ENCODE results near the gene RHOT2. TPM values are rescaled to one million over a fixed set of nuclear protein-coding genes. Genes with fewer than 3 reads are reported as not detected.

RHOT2 gene
- polyA plus RNA-seq, 12 donors, result 38.6 to 95.9 (median 45.4) TPM; not detected in 1

DNA sequence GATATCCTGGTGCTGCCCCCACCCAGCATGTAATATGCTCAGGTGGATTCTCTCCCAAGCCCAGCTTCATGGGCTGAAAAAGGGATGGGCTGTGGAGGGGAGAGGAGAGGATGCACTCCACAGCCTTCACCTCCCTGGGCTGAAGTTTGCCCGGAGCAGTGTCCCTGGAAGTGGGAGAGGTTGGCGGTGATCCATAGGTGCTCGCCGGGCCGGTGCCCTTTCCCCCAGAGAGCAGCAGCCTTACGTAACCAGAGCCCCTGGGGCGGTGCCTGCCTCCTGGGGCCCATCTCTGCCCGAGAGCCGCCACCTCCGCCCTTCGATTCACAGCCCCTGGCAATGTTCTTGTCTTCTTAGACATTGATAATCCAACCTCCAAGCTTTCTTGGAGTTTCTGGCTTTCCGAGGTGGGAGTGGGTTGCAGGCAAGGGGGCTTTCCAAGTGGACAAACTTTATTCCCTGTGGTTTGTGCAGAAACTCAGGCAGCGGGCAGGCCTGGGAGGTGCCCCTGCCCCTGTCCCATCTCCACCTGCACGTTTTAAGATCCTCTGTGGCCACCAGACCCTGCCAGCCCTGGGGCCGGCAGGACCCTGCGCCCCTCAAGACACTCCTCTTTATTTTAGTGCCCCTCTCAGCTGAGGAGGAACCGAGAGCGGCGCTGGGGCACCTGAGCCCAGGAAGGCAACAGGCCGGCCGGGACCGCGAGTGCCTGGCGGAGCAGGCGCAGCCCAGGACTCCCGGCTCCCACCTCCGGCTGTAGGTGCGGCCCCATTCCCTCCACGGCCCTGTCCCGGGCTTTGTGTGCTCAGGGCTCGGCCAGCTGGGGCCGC lies 21.9 kb upstream of the RHOT2 start:
- DNase-seq, result no peak

DNA sequence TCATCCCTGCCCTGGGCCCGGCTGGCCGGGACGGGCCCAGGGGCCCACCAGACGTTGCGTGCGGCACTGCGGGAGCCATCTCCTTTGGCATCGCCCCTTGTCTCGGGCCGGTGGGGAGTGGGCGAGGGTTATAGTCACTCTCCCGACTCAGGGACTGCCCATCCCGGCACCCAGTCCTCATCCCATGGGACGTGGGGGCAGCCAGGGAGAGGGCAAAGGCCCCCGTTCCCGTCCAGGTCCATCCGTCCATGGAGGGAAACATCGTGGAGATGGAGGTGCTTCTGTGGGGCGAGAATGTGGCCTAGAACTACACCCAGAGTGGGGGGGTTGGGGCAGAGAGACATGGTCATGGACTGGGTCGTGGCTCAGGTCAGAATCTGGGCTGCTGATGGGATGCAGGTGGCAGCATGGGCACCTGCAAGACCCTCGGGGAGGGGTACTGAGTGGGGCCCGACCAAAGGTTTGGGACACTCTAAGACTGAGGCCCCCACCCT lies 21.2 kb upstream of the RHOT2 start:
- no peak for DNase-seq

DNA sequence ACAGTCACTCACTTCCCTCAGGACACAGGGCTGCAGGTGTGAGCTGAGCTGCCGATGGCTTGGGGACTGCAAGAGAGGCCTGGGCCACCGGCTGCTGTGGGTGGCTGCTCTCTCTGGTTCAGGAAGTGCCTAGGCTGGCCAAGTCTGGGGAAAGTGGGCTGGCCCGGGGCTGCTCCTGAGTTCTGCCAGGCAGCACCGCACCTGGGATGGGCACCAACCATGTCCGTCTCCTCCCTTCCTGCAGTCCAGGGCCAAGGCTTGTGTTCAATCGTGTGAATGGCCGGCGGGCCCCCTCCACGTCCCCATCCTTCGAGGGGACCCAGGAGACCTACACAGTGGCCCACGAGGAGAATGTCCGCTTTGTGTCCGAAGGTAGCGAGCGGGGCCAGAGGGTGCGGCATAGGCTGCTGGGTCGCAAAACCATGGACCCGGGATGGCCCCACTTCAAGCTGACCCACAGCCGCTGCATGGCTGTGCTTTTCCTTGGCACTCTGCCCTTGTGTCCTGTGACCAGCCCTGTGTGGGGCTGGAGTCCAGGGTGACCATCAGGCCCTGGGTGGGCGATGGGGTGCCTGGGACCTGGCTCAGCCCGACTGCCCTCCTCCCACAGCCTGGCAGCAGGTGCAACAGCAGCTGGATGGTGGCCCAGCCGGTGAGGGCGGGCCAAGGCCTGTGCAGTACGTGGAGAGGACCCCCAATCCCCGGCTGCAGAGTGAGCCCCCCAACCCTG lies 20.6 kb upstream of the RHOT2 start:
- no peak for DNase-seq

DNA sequence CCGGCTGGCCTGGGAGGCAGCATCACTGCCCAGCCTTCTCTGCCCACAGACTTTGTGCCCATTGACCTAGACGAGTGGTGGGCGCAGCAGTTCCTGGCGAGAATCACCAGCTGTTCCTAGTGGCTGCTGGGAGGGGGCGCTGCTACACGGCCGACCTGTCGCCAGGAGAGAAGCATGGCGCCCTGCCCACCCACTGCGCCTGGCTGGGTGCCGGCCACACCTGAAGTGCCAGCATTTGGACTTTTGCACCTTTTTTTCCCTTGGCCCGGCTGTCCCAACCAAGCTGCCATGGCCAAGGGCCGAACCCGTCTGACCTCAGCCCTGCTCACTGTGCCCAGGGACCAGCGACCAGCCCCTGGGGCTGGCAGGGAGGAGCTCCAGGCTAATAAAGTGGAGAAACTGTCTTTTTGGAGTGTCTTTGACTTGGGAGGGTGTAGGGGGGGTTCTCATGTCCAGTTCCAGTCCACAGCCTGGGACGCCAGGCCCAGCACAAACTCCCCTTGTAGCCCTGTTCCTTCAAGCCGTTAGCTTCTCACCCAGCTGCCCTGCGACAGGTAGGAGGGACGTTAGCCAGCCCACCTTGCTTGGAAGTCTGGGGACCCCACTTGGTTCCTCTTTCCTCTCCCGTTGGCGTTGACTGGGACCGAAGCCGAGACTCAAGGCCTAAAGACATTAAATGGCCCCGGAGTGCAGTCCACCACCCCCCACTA lies 19.7 kb upstream of the RHOT2 start:
- DNase-seq, result no peak

DNA sequence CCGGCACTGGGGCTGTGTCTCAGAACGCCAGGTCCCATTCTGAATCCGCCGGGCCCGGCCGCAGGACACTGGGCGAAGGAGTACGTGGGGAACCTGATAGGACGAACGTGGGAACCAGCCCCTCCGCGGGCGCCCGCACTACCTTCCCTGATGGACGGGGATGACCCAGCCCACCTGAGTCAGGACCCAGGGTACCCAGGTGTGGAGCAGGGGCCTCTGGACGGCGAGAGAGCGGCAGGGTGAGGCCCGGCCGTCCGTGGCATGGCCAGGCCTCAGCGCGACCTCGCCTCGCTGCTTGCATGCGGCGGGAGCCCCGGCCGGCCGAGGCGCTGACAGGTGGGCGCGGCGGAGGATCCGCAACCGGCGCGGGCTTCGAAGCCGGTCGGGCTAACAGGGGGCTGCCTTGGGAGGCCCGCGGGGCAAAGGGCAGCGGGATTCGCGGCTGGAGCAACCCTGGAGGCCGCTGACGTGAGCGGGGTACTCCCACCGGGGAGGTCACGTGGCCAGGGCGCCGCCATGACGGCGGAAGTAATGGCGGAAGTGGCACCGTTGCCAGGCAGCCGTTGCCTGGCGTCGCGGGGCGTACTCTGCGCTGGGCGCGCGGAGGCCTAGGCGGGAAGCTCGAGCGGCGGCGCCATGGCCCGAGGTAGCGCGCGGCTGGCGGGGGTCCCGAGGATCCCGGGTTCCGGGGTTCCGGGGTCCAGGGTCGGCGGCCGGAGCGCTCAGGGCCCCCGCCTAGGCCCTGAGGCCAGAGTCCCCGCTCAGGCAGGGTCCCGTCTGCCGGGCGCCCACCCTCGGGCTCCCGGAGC lies 18.9 kb upstream of the RHOT2 start, which contains the start of gene WDR90:
WDR90 (plus strand) TSS at position 585 of the 809 bp plus-strand sequence; CDS start at position 637, 52 bp downstream.
- DNase-seq, result peak; percentile 91

DNA sequence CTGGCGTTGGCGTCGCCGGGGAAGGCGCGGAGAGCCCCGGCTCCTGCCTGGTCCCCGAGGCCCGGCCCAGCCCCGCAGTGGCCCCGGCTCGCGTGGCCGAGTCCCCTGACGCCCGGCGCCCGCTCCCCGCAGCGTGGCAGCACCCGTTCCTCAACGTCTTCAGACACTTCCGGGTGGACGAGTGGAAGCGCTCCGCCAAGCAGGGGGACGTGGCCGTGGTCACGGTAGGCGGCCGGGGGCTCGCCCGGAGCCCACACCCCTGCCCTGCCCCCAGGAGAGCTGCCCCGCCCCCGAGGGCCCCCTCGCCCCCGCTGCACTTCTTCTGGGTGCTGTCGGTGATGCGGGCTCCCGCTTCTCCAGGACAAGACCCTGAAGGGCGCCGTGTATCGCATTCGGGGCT lies 18.3 kb upstream of the RHOT2 start:
- no peak for DNase-seq

DNA sequence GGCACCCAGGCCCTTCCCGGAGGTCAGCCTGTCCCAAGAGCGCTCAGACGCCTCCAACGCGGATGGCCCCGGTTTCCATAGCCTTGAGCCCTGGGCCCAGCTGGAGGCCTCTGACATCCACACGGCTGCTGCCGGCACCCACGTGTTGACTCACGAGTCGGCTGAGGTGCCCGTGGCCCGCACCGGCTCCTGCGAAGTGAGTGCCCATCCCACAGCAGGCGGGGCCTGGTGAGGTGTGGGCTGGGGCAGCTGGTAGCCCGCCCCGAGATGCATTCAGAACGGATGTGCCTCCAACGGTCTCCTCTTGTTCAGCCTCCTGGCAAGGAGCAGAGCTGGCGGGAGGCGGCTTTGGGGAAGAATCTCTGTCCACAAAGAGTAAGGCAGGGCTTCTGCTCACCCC lies 16.1 kb upstream of the RHOT2 start:
- no peak for DNase-seq

DNA sequence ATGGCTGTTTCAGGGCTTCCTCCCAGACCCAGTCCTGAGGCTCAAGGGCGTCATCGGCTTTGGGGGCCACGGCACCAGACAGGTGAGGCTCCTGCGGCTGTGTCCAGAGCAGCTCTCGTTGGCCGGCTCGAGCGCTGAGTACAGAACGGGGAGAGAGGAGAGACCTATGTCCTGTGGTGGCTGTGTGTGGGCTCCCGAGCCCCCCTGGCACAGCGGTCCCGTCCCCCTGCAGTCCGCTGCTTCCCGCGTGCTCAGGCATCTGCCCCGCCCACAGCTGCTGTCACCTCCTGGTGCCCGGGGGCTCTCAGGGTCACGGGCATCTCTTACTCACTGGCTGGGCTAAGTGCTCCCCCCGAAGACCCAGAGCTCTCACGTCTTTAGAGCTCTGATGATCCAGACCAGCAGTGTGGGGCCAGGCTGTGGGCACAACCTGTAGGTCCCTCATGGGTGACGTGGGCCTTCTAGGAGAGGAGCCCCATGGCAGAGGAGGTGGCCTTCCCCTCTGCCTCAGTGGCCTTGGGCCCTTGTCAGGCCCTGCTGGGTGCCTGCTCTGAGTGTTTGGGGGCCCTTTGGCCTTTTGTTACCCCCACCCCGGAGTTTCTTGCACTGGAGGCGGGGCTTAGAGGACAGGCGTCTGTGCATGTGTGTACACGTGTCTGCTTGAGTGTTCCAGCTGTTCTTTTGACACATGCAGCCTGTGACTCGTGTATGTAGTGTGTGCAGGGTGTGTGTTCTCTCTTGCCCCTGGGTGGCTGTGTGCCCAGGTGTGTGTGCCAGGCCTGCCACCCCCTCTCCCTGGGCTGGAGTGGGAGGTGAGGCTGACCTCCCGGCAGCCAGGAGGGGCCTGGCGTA lies 15.3 kb upstream of the RHOT2 start:
- DNase-seq, result no peak

DNA sequence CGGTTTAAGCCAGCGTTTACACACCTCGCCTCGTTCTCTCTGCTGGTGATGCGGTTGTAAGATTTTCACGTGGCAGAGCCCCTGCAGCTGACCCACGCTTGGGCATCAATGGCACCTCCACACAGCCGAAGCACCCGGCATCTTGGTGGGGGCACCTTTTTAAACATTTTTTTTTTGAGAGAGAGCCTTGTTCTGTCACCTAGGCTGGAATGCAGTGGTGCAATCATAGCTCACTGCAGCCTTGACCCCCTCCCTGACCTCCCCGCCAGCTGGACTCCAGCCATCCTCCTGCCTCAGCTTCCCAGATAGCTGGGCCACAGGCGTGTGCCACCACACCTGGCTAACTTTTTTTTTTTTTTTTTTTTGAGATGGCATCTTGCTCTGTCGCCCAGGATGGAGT lies 13.9 kb upstream of the RHOT2 start:
- no peak for DNase-seq

DNA sequence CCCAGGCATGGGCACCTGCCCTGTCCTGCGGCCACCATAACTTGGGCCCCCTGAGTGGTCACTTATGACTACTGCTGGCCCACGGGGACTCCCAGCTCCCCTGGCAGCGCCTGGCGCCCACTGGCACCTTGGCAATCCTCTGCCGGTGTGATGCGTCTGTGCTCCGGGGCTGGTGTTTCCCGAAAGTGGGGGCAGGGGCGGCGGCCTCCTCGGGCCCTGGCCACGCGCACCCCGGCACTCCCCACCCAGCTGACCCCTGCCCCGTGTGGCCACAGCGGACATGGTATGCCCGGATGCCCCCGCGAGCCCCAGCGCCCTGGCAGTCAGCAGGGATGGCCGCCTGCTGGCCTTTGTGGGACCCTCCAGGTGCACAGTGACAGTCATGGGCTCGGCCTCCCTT lies 10.4 kb upstream of the RHOT2 start:
- no peak for DNase-seq

DNA sequence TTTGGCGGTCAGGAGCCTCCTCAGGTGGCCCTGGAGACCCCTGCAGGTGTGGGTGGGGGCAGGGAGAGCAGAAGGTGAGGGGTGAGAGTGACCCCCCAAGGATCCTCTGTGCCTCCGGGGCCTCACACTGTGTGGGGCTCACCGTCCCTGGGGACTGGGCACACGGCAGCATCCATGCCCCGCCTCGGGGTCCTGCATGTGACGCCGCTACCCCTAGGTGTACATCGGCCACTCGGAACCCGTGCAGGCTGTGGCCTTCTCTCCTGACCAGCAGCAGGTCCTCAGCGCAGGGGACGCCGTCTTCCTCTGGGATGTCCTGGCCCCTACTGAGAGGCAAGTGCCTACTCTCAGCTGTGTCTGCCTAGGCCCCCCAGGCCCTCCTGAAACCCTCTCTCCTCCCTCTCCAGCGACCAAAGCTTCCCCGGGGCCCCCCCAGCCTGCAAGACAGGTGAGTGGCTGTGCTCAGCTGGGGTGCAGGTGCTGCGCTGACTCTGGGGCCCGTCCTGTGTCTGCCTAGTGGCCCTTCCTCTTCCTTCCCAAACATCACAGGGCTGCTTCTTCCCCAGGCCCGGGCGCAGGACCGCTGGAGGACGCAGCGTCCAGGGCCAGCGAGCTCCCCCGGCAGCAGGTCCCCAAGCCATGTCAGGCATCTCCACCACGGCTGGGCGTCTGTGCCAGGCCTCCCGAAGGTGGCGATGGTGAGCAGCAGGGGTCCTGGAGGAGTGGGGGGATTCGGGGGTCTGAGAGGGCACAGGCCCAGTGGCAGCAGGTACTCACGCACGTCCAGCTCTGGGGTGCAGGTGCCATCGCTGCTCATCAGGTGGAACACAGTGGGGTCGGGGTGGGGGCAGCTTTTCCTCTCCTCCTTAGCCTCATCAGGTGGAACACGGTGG lies 9.0 kb upstream of the RHOT2 start:
- DNase-seq, result no peak

DNA sequence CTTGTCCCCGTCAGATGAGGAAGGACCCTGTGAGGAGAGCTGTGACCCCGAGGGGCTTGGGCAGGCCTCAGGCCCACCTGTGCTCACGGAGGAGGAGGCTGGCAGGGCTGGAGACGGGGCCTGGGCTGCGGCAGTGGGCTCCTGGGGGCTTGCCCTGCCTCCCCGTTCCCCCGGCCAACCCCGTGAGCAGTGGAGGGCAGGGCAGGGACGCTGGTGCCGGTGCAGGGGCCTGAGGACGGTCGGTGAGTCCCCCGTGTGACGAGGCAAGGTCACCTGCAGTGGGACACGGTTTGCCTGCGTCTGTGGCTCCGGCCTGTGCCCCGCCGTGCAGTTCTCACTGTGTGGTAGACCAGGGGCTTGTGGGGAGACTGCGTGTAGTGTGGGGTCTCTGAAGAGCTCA lies 8.3 kb upstream of the RHOT2 start:
- no peak for DNase-seq

DNA sequence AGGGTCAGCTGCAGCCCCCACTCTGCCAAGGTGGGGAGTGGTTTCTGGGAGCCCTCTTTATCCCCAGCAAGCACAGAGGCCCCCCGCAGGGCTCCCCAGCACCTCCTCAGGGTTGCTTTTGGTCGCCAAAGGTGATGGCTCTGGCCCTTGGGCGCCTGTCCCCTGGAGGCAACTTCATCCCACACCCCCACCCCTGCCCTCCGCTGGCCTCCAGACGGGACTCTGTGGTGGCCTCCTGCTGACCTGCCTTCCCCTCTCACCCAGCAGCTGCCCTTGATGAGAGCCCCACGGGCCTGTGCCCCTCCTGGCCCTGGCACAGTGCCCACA lies 7.8 kb upstream of the RHOT2 start:
- no peak for DNase-seq

DNA sequence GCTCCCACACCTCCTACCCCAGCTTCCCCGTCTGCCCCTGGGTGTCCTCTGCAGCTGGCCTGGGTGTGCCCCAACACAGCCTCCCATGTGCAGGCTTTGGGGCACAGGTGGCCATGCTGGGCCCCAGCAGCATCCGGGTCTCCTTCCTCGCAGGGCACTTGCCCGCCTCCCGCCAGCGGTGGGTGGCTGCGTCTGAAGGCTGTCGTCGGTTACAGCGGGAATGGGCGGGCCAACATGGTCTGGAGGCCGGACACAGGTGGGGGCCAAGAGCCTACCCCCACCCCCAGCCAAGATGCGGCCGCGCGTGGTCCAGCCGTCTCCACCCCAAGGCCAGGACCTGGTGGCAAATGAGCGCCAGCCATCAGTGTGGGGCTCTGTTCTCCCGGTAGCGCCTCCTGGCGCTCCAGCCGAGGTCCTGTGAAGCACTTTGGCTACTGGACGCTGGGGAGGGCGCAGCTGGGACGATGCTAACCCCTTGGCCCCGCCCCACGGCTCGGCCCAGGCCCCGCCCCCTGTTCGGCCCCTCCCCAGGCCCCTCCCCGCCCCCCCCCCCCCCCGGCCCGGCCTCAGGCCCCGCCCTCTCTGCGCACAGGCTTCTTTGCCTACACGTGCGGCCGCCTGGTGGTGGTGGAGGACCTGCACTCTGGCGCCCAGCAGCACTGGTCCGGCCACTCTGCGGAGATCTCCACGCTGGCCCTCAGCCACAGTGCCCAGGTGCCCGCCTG lies 7.3 kb upstream of the RHOT2 start:
- peak; percentile 66 for DNase-seq

DNA sequence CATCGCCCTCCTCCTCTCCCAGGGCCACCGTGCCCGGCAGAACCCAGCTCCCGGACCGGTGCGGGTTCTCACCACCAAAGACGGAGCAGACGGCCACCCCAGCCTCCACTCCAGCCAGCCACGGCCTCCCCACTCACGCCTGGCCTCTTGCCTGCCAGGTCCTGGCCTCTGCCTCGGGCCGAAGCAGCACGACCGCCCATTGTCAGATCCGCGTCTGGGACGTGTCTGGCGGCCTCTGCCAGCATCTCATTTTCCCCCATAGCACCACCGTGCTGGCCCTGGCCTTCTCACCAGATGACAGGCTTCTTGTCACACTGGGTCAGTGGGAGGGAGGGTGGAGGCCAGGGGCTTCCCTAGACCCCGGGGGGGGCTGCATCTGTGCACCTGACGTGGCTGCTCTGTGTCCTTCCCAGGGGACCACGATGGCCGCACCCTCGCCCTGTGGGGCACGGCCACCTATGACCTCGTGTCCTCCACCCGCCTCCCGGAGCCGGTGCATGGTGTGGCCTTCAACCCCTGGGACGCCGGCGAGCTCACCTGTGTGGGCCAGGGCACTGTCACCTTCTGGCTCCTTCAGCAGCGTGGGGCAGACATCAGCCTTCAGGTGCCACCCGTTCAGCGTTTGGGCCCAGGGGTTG lies 6.6 kb upstream of the RHOT2 start:
- DNase-seq, result no peak

DNA sequence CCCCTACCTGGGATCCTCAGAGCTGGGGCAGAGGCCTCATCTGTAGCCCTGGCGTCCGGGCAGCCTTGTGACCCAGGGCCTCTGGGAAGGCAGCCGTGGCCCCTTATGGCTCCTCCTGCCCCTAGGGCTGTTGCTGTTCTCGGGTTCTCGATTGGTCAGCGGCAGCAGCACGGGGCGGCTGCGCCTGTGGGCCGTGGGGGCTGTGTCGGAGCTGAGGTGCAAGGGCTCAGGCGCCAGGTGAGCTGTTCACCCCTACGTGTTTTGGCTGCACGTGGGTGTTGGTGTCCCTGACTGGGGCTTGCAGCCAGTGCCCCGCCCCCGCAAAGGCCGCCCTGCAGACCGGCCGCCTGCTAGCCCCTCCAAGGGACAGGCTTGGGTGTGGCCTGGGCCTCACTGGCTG lies 5.8 kb upstream of the RHOT2 start:
- DNase-seq, result no peak

DNA sequence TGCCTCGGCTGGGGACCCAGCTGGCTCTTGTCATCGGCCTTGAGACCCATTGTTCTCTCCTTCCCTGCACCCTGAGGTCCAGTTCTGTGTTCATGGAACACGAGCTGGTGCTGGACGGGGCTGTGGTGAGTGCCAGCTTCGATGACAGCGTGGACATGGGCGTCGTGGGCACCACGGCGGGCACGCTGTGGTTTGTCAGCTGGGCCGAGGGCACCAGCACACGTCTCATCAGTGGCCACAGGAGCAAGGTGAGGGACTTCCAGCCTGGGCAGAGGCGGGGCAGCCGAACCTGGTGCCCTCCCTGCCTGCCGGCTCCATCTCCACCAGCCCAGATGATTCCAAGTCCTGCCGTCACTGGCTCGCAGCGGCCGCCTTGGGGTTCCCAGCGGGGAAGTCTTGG lies 5.3 kb upstream of the RHOT2 start:
- DNase-seq, result no peak

DNA sequence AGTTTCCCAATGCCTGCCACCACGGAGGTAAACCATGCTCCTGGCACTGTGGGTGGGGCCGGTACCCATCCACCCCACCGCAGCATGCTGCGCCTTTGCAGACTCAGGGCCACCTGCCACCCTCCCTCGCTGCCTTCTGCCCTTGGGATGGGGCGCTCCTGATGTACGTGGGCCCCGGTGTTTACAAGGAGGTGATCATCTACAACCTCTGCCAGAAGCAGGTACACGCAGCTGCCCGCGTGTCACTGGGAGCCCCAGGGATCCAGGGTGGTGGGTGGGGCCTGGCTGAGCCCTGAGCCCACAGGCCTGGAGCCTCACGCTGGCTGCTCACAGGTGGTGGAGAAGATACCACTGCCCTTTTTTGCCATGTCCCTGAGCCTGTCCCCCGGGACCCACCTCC lies 1.4 kb upstream of the RHOT2 start:
- DNase-seq, result no peak

Data from muscle of arm (tissue), 12 donors.